HG03066 (cell line): ENCODE measurements around the gene D2HGDH.
"Not testable (repeated sequence)": the region's sequence is repeated elsewhere in the genome, so short reads cannot be mapped to it uniquely, and the experiment has no call there.

Experiments used
- ATAC-seq: cut with Tn5 transposase; IDR thresholded peaks from one replicate; pipeline ENCODE4 v1.9.1; 2021; ENCODE audit warnings: low read depth; ENCODE audit not compliant: unreplicated experiment

Gene D2HGDH

GRCh38 chr2:241817126-241817820 lies 82.8 kb downstream of the D2HGDH start:
- no peak for ATAC-seq

GRCh38 chr2:241817821-241818215 lies 83.4 kb downstream of the D2HGDH start:
- ATAC-seq: not testable (repeated sequence)
